GM12875 (cell line): ENCODE data around the gene NEUROD6.

Experiments
- H3K4me3 ChIP-seq: one replicate; pipeline ENCODE4 v1.5.1; 2011; ENCODE audit warnings: low read depth, low read length, control low read depth
- CTCF ChIP-seq: IDR thresholded peaks from 2 replicates; pipeline ENCODE4 v1.5.1; 2011; ENCODE audit warnings: low read depth, mild to moderate bottlenecking, control low read depth, inconsistent platforms, low read length, moderate library complexity, borderline replicate concordance; ENCODE audit not compliant: insufficient read depth

The NEUROD6 gene

GRCh38 chr7:31290601-31291000 lies 49.9 kb downstream of the NEUROD6 start:
- no peak for TF ChIP-seq CTCF
- H3K4me3 ChIP-seq, result no peak overlapping the region
